Left lung (tissue), 10 donors: ENCODE measurements around the gene ENOPH1. TPM values are rescaled to one million over a fixed set of nuclear protein-coding genes. Genes with fewer than 3 reads are reported as not detected.

Experiments
- ATAC-seq: fragments of 200-7000 bp; cut with Tn5 transposase; one replicate; pipeline ENCODE4 v1.9.1; 2020; ENCODE audit warnings: moderate library complexity
- DNase-seq, 4 donors: peaks; one replicate each; pipeline ENCODE4 v3.0.0-alpha.2; 2013 to 2020
- H3K27ac ChIP-seq, 2 donors: fragments of 200-600 bp; sonication (generic) in 1 of 2; one replicate each; pipeline versions ENCODE4 v1.5.0 to v1.8.0; 2020 to 2021
- H3K27me3 ChIP-seq, 2 donors: fragments of 200-600 bp; sonication (generic) in 1 of 2; one replicate each; pipeline versions ENCODE4 v1.5.0 to v1.8.0; 2020 to 2021
- H3K36me3 ChIP-seq, 2 donors: fragments of 200-600 bp; sonication (generic) in 1 of 2; one replicate each; pipeline versions ENCODE4 v1.5.0 to v1.8.0; 2020 to 2021
- H3K4me1 ChIP-seq, 2 donors: fragments of 200-600 bp; one replicate each; pipeline ENCODE4 v1.8.0; 2021
- H3K4me3 ChIP-seq, 2 donors: fragments of 200-600 bp; sonication (generic) in 1 of 2; one replicate each; pipeline versions ENCODE4 v1.5.0 to v1.8.0; 2020 to 2021; ENCODE audit warnings: mild to moderate bottlenecking in 1 of 2
- H3K9me3 ChIP-seq, 2 donors: fragments of 200-600 bp; sonication (generic) in 1 of 2; one replicate each; pipeline versions ENCODE4 v1.5.0 to v1.8.0; 2020 to 2021
- intact Hi-C, 2 donors: fragments of 100-400 bp; cut with DNase I; formaldehyde crosslinking; loops; one replicate each; pipeline versions ENCODE4 v1.11.2 to v1.14.2; 2022
- polyA plus RNA-seq, 6 donors: library from polyadenylated mRNA; unstranded; fragments of 120-200 nt; gene quantifications; one replicate each; pipeline ENCODE4 v1.2.1, GENCODE V29; 2013; ENCODE audit not compliant: insufficient read length in 6 of 6
- total RNA-seq, 2 donors: library from RNA; stranded (reverse); fragmentation: NEBNext Ultra II Directional; extraction: Animal tissue kit (Norgen Biotek cat#: 25700); gene quantifications; one replicate each; pipeline ENCODE4 v1.2.1, GENCODE V29; 2021
- TF ChIP-seq, protein P1 (sequence below), 2 donors: fragments of 200-600 bp; sonication (generic) in 1 of 2; IDR thresholded peaks; one replicate each; pipeline versions ENCODE4 v1.5.0 to v1.8.0; 2021; ENCODE audit warnings: antibody characterized with exemption in 2 of 2
- donor health status: DM: no; HTN: yes; CAD: no.
- donor health status: DM: no; HTN: no; CAD: no.

ENOPH1 gene
- total and polyA plus RNA-seq, 8 donors, result 26.1 to 57.0 (median 51.9) TPM

GRCh38 chr4:82493721-82494425, 63.5 kb downstream of the ENOPH1 start:
- no peak for ATAC-seq

GRCh38 chr4:82495666-82496065, 65.3 kb downstream of the ENOPH1 start:
- Histone ChIP-seq H3K4me3 (no peak overlapping the region), H3K36me3 (no peaks in the 10 kb centered on the region), H3K9me3 (no peaks in the 10 kb centered on the region), H3K27me3 (no peaks in the 10 kb centered on the region), H3K27ac (no peak overlapping the region), H3K4me1 (no peaks in the 10 kb centered on the region)
- DNase-seq (no peak), ATAC-seq (no peak)
- intact Hi-C loops, result no loop called here
- TF ChIP-seq, protein P1, sequence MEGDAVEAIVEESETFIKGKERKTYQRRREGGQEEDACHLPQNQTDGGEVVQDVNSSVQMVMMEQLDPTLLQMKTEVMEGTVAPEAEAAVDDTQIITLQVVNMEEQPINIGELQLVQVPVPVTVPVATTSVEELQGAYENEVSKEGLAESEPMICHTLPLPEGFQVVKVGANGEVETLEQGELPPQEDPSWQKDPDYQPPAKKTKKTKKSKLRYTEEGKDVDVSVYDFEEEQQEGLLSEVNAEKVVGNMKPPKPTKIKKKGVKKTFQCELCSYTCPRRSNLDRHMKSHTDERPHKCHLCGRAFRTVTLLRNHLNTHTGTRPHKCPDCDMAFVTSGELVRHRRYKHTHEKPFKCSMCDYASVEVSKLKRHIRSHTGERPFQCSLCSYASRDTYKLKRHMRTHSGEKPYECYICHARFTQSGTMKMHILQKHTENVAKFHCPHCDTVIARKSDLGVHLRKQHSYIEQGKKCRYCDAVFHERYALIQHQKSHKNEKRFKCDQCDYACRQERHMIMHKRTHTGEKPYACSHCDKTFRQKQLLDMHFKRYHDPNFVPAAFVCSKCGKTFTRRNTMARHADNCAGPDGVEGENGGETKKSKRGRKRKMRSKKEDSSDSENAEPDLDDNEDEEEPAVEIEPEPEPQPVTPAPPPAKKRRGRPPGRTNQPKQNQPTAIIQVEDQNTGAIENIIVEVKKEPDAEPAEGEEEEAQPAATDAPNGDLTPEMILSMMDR (IDR thresholded peaks at IDR 0.05), result no peak

More at GRCh38 chr4:82493721-82494425, 63.5 kb downstream of the ENOPH1 start:
- Histone ChIP-seq H3K36me3 (no peaks in the 10 kb centered on the region), H3K27ac (no peak overlapping the region), H3K27me3 (no peaks in the 10 kb centered on the region), H3K4me3 (no peak overlapping the region), H3K9me3 (no peaks in the 10 kb centered on the region), H3K4me1 (no peaks in the 10 kb centered on the region)
- intact Hi-C loops, result no loop called here
- no peak for DNase-seq
- TF ChIP-seq, protein P1 (IDR thresholded peaks at IDR 0.05), result no peak

- TF ChIP-seq, protein P1 (IDR thresholded peaks at IDR 0.05), result no peak
- ATAC-seq (no peak), DNase-seq (no peak)
- Histone ChIP-seq H3K27me3 (no peaks in the 10 kb centered on the region), H3K4me3 (no peak overlapping the region), H3K36me3 (no peaks in the 10 kb centered on the region), H3K27ac (no peak overlapping the region), H3K4me1 (no peaks in the 10 kb centered on the region), H3K9me3 (no peaks in the 10 kb centered on the region)
- intact Hi-C loops, result no loop called here
Measured at GRCh38 chr4:82496349-82496748, 66.0 kb downstream of the ENOPH1 start.

- H3K4me1 ChIP-seq, result no peaks in the 10 kb centered on the region
- intact Hi-C loops, result no loop called here
- no peaks in the 10 kb centered on the region for H3K27me3 ChIP-seq
- no peak overlapping the region for H3K4me3 ChIP-seq
- no peak for ATAC-seq
- no peak for DNase-seq
- H3K27ac ChIP-seq, result no peak overlapping the region
- H3K36me3 ChIP-seq, result no peaks in the 10 kb centered on the region
- TF ChIP-seq, protein P1 (IDR thresholded peaks at IDR 0.05), result no peak
- H3K9me3 ChIP-seq, result no peaks in the 10 kb centered on the region
Measured at GRCh38 chr4:82499738-82500434, 69.5 kb downstream of the ENOPH1 start.

- intact Hi-C loops, result no loop called here
- Histone ChIP-seq H3K36me3 (no peaks in the 10 kb centered on the region), H3K9me3 (no peaks in the 10 kb centered on the region), H3K4me3 (no peak overlapping the region), H3K27ac (no peak overlapping the region), H3K4me1 (no peaks in the 10 kb centered on the region), H3K27me3 (no peaks in the 10 kb centered on the region)
- DNase-seq, result peak in 1 of 4 donors; percentile 25
- TF ChIP-seq, protein P1 (IDR thresholded peaks at IDR 0.05), result no peak
- ATAC-seq, result no peak
Measured at GRCh38 chr4:82500435-82501153, 70.2 kb downstream of the ENOPH1 start.
